GM18499 (cell line): ENCODE measurements around the gene WHAMM.
"Not testable (repeated sequence)": the region's sequence is repeated elsewhere in the genome, so short reads cannot be mapped to it uniquely, and the experiment has no call there.

Experiments used
- ATAC-seq: cut with Tn5 transposase; IDR thresholded peaks from one replicate; pipeline ENCODE4 v1.9.1; 2021; ENCODE audit warnings: moderate number of reproducible peaks; ENCODE audit not compliant: insufficient read depth, unreplicated experiment

WHAMM gene

DNA sequence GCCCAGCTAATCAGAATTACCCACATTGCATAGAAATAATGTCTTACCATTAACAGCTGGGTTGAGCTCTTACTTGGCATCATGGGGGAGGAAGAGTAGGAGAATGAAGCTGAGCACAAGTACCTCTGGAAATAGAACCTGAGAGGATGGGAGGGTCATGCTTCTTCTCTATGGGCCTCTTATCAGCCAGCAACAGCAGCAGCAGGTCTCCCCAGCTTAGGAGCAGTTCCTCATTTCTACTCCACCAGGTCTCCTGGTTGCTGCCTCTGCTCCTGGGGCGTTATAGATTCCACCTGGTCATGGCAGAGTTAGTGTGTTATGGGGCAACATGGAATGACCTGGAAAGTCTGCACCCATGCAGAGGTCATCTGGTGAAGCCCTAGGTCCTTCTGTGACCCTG lies 6.9 kb upstream of the WHAMM start:
- no peak for ATAC-seq

- no peak for ATAC-seq
Observed at GRCh38 chr15:82803793-82804574, 5.4 kb upstream of the WHAMM start.

GRCh38 chr15:82804575-82804949 lies 4.9 kb upstream of the WHAMM start:
- ATAC-seq = no peak

DNA sequence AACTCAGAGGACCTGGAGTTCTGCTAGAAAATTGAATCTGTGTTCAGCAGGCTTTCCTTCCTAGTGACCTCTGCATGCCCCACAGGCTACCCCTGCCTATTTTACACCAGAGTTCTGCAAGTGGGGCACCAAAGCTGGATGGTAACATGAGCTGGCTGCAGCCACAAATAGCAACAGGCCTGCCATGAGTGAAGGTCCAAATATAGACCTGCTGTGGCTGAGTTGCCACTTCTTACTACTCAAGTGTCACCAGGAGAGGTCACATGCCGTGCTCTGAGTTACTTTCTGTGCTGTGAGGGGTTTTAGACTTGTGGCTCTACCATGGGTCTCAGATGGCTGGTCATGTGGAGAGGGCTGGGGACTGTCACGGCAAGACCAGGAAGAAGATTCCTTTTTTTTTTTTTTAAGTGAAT lies 3.4 kb upstream of the WHAMM start, which contains the start of gene FSD2:
FSD2 (minus strand) TSS at position 76 of the 413 bp plus-strand sequence. CDS start 18,679 bp downstream, outside the sequence.
- ATAC-seq = peak; percentile 43

DNA sequence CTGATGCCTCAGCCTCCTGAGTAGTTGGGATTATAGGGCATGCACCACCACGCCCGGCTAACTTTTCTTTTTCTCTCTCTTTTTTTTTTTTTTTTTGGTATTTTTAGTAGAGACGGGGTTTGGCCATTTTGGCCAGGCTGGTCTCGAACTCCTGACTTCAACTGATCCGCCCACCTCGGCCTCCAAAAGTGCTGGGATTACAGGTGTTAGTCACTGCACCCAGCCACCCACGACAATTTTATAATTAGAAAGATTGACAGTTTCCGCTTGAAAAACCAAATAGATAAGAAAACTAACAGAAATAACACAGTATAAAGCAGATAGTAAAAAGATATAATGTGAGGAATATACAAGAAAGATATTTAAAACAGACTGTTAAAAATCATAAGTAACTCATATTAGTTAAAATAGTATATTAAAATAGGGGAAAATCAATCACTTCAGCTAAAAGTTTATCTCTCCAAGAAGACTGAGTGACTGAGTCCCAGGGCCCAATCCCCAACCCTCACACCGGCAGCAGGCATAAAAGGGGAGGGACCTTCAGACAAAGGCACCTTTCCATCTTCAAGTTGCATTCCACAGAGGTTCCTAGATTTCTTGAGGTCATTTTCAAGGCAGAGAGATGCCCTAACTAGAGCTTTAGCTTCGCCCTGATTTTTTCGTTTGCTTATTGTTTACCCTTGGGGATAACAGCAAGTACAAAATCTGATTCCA lies 1.4 kb upstream of the WHAMM start:
- ATAC-seq = no peak

DNA sequence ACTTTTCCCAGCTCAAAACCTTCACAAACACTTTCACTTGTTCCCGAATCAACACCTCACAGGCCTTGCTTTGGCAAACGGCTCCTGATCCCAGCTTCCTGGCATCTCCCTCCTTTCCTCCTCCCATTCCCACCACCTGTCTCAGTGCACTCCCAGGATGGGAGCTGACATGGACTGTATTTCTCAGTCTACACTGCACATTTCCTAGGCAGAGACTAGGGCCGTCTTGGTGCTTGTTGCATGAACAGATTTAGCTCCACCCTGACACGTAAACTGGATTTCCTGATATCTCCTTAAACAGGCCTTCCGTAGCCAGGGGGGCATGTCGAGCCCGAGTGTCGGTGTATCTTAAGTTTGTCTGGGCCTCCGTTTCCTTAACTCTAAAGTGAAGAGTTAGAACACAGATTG lies 790 bp upstream of the WHAMM start:
- no peak for ATAC-seq

- ATAC-seq = no peak
Observed at GRCh38 chr15:82810061-82810889, 847 bp downstream of the WHAMM start.

GRCh38 chr15:82810890-82811426 lies 1.5 kb downstream of the WHAMM start:
- ATAC-seq = no peak

- no peak for ATAC-seq
Observed at GRCh38 chr15:82812994-82813393, 3.6 kb downstream of the WHAMM start.

- ATAC-seq = no peak
Observed at GRCh38 chr15:82820128-82820527, 10.7 kb downstream of the WHAMM start.

DNA sequence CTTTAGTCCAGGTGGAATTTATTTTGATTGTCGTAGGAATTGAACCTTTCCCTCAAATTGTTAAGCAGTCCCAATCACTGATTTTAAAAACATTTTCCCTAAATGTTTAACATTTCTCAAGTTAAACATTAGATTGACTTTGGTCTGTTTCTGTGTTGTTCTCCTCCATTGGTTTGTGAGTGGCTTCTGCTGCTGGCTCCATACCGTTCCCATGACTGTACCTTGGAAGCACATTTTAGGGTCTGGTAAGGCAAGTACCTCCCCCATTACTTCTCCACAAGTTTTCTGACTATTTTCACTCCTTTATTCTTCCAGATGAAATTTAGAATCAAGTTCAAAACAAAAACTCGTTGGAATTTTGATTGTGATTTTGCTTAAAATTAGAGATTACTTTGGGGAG lies 12.0 kb downstream of the WHAMM start:
- not testable (repeated sequence) for ATAC-seq

DNA sequence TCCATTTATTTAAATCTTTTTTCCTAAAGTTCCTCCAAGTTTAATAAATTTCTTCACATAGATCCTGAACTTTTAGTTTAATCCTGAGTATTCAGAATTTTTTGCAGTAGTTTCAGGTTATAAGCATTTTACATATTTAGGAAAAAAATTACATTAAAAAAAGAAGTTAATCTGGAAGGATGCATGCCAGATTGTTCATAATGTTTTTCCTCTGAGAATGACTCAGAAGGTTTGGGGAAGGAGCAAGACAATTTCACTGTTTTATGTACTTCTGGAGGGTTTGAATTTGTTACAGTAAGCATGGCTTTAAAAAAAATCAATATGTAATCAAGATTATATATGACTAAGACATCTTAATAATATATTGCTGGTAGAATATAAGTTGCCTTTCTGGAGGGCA lies 12.4 kb downstream of the WHAMM start:
- not testable (repeated sequence) for ATAC-seq

- no peak for ATAC-seq
Observed at GRCh38 chr15:82823049-82823448, 13.6 kb downstream of the WHAMM start.

DNA sequence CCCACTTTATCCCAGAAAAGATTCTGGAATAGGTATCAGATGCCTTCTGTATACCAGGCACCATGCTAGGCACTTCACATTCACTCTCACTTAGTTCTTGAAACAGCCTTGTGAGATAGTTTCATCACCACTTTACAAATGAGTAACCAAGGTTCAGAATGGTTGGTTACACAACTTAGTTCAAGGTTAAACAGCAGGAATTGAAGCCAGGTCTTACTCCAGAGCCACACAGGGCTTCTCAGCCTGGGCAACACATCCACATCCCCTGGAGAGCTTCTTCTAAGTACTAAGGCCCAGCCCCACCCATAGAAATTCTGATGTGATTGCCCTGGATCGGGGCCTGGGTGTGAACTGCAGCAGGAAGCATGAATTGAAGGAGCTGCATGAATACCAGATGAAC lies 18.6 kb downstream of the WHAMM start:
- ATAC-seq = no peak

DNA sequence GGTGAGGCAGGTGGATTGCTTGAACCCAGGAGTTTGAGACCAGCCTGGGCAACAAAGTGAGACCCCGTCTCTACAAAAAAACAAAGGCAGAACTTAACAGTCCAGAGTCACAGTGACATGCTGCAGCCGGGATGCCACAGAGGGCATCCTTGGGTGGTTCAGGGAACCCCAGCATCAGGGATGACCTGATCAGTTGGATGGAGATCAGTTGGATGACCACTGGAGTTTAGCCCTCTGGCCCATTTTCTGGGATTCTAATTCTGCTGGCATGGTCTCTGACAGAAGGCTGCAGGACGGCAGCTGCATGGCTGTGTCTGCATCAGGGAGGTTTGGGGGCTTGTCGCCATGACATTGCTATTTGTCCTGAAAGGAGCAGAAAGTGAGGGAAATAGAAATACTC lies 19.8 kb downstream of the WHAMM start:
- no peak for ATAC-seq

- no peak for ATAC-seq
Observed at GRCh38 chr15:82830427-82831173, 21.2 kb downstream of the WHAMM start.

DNA sequence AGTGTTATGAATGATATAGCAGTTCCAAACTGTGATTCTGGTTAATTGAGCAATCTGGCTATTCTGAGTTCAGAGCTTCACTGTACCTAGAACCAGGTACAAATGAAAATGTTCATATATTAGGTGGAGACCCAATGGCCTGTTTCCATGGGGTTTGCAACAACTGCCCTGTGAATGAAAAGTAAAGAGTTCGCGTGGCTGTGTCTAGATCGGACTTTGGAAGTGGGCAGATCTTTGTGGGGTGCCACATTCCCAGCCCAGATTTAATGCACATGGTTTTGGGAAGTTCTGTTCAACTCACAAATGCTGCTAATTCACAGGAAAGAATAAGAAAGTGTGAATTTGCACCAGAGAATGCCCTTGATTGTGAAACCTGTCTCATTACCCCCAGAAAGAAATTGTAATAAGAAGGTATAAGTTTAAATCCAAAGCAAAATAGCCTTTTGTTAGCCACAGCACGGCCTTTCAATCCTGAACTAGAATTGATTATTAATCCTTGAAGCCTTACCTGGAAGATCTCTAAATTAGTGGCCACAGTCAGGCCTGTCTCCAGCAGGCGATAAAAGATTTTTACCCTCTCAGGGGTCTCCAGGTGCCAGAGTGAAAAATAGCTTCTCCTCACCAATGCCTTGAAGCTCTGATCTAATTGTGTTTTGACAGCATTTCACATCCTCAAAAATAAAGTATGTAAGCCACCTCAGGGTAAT lies 22.6 kb downstream of the WHAMM start:
- ATAC-seq = no peak

- ATAC-seq = peak; percentile 81
Observed at GRCh38 chr15:82832601-82833361, 23.4 kb downstream of the WHAMM start.

DNA sequence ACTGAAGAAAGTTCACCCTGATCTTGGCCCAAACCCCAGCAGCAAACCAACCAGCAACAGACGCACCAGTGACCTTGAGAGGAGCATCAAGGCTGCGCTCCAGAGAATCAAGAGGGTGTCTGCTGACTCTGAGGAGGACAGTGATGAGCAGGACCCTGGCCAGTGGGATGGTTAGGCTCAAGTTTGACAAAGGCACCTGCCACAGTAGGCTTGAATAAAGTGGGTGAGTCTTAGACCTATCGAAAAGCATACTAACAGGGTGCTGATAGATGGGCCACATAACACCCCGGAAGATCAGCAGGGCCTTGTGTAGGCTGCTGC lies 23.9 kb downstream of the WHAMM start:
- no peak for ATAC-seq
